Midbrain (tissue), 1 donor: ENCODE results near the gene LTF.
"Not testable (repeated sequence)": the region's sequence is repeated elsewhere in the genome, so short reads cannot be mapped to it uniquely, and the experiment has no call there.

Source experiments
- DNase-seq: peaks from one replicate; lab custom pipeline; 2025; lab: John Stamatoyannopoulos, UW

Gene LTF

DNA sequence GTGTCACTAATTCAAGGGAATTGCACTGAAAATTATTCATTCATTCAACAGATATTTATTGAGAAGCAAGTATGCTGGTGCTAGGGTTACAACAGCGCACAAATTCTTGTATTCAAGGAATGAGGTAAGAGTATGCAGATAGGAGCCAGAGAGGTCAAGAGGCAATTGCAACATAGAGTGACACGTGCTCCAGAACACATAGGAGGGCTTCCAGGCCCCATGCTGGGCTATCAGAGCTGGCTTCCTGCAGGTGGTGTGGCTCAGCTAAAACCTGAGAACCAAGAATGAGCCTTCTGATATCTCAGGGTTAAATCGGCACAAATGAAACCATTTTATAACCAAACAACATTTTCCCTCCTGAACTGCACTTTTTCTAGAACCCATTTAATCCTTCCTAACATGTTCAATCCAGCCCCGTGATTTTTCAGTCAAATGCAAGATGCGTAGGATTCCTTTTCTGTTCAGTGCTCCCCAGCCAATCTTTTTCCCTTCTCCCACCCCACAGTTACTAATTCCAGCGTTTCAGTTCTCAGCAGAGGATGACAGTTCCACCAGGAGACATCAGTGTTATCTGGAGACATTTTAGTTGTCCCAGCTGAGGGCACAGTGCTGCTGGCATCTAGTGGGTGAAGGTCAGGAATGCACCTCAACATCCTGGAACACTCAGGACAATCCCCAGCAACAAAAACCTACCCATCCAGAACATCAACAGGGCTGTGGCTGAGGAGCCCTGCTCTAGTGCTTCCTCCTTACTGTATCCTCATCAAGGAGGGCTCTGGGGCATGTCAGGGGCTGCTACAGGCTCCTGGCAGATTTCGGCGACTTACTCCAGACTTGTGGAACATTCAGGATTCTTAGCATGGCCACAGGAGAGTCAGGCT lies 70.9 kb downstream of the LTF start:
- DNase-seq, result no peak

DNA sequence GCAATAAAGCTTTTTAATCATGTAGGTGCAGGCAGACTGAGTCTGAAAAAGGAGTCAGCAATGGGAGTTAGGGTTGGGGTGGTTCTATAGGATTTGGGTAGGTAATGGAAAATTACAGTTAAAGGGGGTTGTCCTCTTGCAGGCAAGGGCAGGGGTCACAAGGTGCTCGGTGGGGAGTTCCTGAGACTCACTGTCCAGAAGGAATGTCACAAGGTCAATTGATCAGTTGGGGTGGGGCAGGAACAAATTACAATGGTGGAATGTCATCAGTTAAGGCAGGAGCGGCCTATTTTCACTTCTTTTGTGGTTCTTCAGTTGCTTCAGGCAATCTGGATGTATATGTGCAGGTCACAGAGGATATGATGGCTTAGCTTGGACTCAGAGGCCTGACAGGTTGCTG lies 71.7 kb downstream of the LTF start:
- no peak for DNase-seq

DNA sequence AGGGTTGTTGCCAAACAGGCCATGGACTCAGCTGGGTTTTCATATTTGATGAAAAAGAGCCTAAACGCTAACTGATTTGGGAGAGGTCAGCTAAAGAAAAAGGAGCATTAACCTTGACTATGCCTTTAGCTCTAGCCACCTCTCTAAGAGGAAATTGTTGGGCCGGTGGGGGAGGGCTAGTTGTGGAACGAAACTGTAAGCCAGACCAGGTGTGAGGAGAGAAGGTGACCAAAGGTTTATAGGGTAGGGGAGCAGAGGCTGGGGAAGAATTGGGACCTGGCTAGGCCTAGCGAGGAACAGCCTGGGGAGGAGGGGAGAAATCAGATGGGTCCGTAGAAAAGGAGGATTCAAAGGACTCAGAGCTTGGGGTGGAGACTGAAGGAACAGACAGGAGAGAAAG lies 73.2 kb downstream of the LTF start:
- DNase-seq, result not testable (repeated sequence)

DNA sequence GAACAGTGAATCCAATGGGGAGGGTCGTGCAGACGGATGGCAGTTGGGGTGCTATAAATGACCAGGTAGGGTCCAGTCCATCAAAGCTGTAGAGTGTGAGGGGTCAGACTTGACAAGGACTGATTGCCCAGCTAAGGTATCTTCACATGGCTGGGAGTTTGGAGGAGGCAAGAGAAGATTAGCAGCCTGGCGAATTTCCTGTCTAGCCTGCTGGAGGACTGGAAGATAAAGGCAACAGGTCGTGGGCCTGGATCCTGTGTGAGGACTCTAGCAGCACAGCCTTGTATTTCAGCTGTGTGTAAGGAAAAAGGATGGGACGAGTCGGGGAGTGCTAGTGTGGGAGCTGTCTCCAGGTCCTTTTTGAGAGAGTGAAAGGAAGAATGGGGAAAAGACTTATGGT lies 75.4 kb downstream of the LTF start:
- DNase-seq, result no peak

DNA sequence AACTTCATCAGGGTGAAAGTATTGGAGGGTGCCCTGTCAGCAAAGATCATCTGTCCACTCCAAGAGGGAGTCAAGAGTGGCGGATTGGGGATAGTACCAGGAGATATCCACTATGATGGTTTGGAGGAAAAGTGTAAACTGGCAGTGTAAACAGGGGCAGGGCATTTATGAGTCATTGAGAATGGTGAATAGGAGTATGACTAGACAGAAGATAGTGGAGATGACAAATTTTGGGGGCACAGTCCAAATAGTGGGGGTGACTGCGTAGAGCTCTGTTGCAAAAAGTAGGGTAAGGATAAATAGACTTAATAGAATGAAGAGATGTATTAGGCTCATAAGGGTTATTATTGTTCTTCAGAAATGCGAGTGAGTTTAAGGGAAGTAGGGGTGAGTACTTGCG lies 75.9 kb downstream of the LTF start:
- DNase-seq, result not testable (repeated sequence)

DNA sequence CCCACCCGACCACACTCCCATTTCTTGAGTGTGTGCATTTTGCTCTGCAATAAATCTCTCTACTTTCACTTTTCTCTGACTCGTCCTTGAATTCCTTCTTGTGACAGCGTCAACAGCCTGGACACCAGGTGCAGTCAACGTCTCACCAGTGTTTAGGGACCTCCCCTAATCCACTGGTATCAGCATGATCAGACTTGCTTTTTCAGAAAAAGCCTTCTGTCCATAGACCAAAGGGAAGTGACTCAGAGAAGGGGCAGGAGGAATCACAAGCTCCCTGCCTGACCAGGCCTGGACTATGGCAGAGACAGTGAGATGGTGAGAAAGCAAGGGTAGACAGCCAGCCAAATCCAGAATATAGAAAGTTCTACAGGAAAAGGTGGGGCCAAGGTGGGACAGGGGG lies 78.5 kb downstream of the LTF start:
- DNase-seq, result no peak
